IMR-90 (cell line): ENCODE data around the gene TEX44. TPM values are rescaled to one million over a fixed set of nuclear protein-coding genes. Genes with fewer than 3 reads are reported as not detected.

Source experiments
- ATAC-seq: fragments of 200-7000 bp; cut with Tn5 transposase; 2 replicates; pipeline ENCODE4 v1.9.1; 2020; ENCODE audit warnings: low read depth, mild to moderate bottlenecking, moderate library complexity
- BruUV-seq: library from RNA; stranded (reverse); fragments of 400-500 nt; replicated peaks from 2 replicates; lab custom pipeline; 2021; lab: Mats Ljungman, UMichigan
- CTCF ChIA-PET: fragments of 300-600 bp; formaldehyde crosslinking; extraction: SDS; loops from one replicate; lab custom pipeline; 2021; ENCODE audit warnings: antibody characterized with exemption; lab: Yijun Ruan, JAX
- POLR2A ChIA-PET: fragments of 300-600 bp; sonication (Branson Sonifier 250); formaldehyde crosslinking; loops from one replicate; lab custom pipeline; 2022; ENCODE audit warnings: antibody characterized with exemption; ENCODE audit not compliant: unreplicated experiment; lab: Charles Lee
- DNase-seq: peaks from one replicate; pipeline ENCODE4 v3.0.0; 2013
- H2AFZ ChIP-seq: replicated peaks from 2 replicates; pipeline ENCODE3; 2013; ENCODE audit warnings: low read length, mild to moderate bottlenecking; ENCODE audit not compliant: poor library complexity
- H2AK5ac ChIP-seq: 2 replicates; pipeline ENCODE4 v1.6.1; 2013; ENCODE audit warnings: low read depth, low read length, inconsistent platforms
- H2AK9ac ChIP-seq: replicated peaks from 2 replicates; pipeline ENCODE3; 2013; ENCODE audit warnings: mild to moderate bottlenecking, low read depth, low read length, moderate library complexity; ENCODE audit not compliant: poor library complexity
- H2BK120ac ChIP-seq: 2 replicates; pipeline ENCODE4 v1.6.1; 2013; ENCODE audit warnings: low read depth, low read length, inconsistent platforms
- H2BK15ac ChIP-seq: 3 replicates; pipeline ENCODE4 v1.6.1; 2013; ENCODE audit warnings: low read depth, low read length, inconsistent platforms
- H2BK20ac ChIP-seq: 2 replicates; pipeline ENCODE4 v1.6.1; 2013; ENCODE audit warnings: low read depth, mild to moderate bottlenecking, inconsistent platforms, low read length, moderate library complexity
- H2BK5ac ChIP-seq: 2 replicates; pipeline ENCODE4 v1.6.1; 2013; ENCODE audit warnings: mild to moderate bottlenecking, low read depth, low read length, inconsistent platforms; ENCODE audit not compliant: poor library complexity, severe bottlenecking
- H3K14ac ChIP-seq: replicated peaks from 2 replicates; pipeline ENCODE4 v1.6.1; 2013; ENCODE audit warnings: low read depth, low read length, inconsistent platforms
- H3K18ac ChIP-seq: 2 replicates; pipeline ENCODE4 v1.6.1; 2013; ENCODE audit warnings: low read depth, low read length, control low read depth
- H3K23ac ChIP-seq: 2 replicates; pipeline ENCODE4 v1.6.1; 2013; ENCODE audit warnings: low read depth, low read length, inconsistent platforms
- H3K27ac ChIP-seq: 2 replicates; pipeline ENCODE4 v1.5.1; 2013; ENCODE audit warnings: mild to moderate bottlenecking, control low read depth, low read length; ENCODE audit not compliant: insufficient read depth
- H3K27me3 ChIP-seq: 2 replicates; pipeline ENCODE4 v1.6.1; 2013; ENCODE audit warnings: low read length; ENCODE audit not compliant: control insufficient read depth, insufficient read depth
- H3K36me3 ChIP-seq: 2 replicates; pipeline ENCODE4 v1.6.1; 2013; ENCODE audit warnings: low read length, mixed read lengths; ENCODE audit not compliant: control insufficient read depth, insufficient read depth
- H3K4ac ChIP-seq: 2 replicates; pipeline ENCODE4 v1.6.1; 2013; ENCODE audit warnings: low read depth, low read length, inconsistent platforms
- H3K4me1 ChIP-seq: 2 replicates; pipeline ENCODE4 v1.6.1; 2013; ENCODE audit warnings: low read length, mixed read lengths; ENCODE audit not compliant: control insufficient read depth, insufficient read depth
- H3K4me2 ChIP-seq: 2 replicates; pipeline ENCODE4 v1.6.1; 2013; ENCODE audit warnings: low read depth, mild to moderate bottlenecking, control low read depth, low read length, moderate library complexity
- H3K4me3 ChIP-seq: 2 replicates; pipeline ENCODE4 v1.5.1; 2013; ENCODE audit warnings: low read depth, mild to moderate bottlenecking, control low read depth, low read length, moderate library complexity; ENCODE audit not compliant: insufficient read depth
- H3K56ac ChIP-seq: 2 replicates; pipeline ENCODE4 v1.6.1; 2013; ENCODE audit warnings: low read length, inconsistent platforms; ENCODE audit not compliant: insufficient read depth; ENCODE audit errors: extremely low read depth
- H3K79me1 ChIP-seq, 2 experiments: 2 replicates each; pipeline ENCODE4 v1.6.1; 2013; ENCODE audit warnings: low read length in 2 of 2, inconsistent platforms in 1 of 2, low read depth in 1 of 2
- H3K9ac ChIP-seq: 2 replicates; pipeline ENCODE4 v1.6.1; 2013; ENCODE audit warnings: low read depth, low read length, control low read depth
- H3K9me1 ChIP-seq: 2 replicates; pipeline ENCODE4 v1.6.1; 2013; ENCODE audit warnings: low read length, inconsistent platforms; ENCODE audit not compliant: insufficient read depth
- H3K9me3 ChIP-seq: 2 replicates; pipeline ENCODE4 v1.6.1; 2013; ENCODE audit warnings: low read length; ENCODE audit not compliant: control insufficient read depth, insufficient read depth
- H4K20me1 ChIP-seq: 2 replicates; pipeline ENCODE4 v1.6.1; 2013; ENCODE audit warnings: low read length, inconsistent platforms; ENCODE audit not compliant: insufficient read depth
- H4K5ac ChIP-seq: 2 replicates; pipeline ENCODE4 v1.6.1; 2013; ENCODE audit warnings: mild to moderate bottlenecking, low read depth, low read length, control low read depth
- H4K8ac ChIP-seq, 2 experiments: 2 replicates each; pipeline ENCODE4 v1.6.1; 2013; ENCODE audit warnings: low read depth in 2 of 2, low read length in 2 of 2, control low read depth in 1 of 2, inconsistent platforms in 1 of 2
- H4K91ac ChIP-seq: 2 replicates; pipeline ENCODE4 v1.6.1; 2013; ENCODE audit warnings: low read depth, low read length, inconsistent platforms; ENCODE audit not compliant: insufficient read depth
- BHLHE40 ChIP-seq: fragments of 150-350 bp; IDR thresholded peaks from 2 replicates; pipeline ENCODE4 v1.6.1; 2016; ENCODE audit warnings: mild to moderate bottlenecking, low read depth, low read length
- CEBPB ChIP-seq: IDR thresholded peaks from 2 replicates; pipeline ENCODE4 v1.6.1; 2012; ENCODE audit warnings: low read depth, low read length, improper control_type of control experiment
- CHD1 ChIP-seq: IDR thresholded peaks from 2 replicates; pipeline ENCODE4 v1.6.1; 2012; ENCODE audit warnings: low read depth, low read length, improper control_type of control experiment
- CTCF ChIP-seq: conservative IDR thresholded peaks from 2 replicates; pipeline ENCODE4 v1.5.1; 2012; ENCODE audit warnings: mild to moderate bottlenecking, low read depth, low read length, improper control_type of control experiment
- MAZ ChIP-seq: IDR thresholded peaks from 2 replicates; pipeline ENCODE4 v1.6.1; 2012; ENCODE audit warnings: low read depth, mild to moderate bottlenecking, low read length, improper control_type of control experiment, moderate library complexity, borderline replicate concordance
- MXI1 ChIP-seq: IDR thresholded peaks from 2 replicates; pipeline ENCODE4 v1.6.1; 2012; ENCODE audit warnings: low read depth, mild to moderate bottlenecking, low read length, moderate library complexity, borderline replicate concordance
- NFE2L2 ChIP-seq: fragments of 150-350 bp; IDR thresholded peaks from 2 replicates; pipeline ENCODE4 v1.6.1; 2016; ENCODE audit warnings: low read depth, mild to moderate bottlenecking, low read length
- POLR2A ChIP-seq: IDR thresholded peaks from 2 replicates; pipeline ENCODE4 v1.6.1; 2012; ENCODE audit warnings: mild to moderate bottlenecking, low read depth, low read length
- RAD21 ChIP-seq: IDR thresholded peaks from 2 replicates; pipeline ENCODE4 v1.6.1; 2012; ENCODE audit warnings: low read length, improper control_type of control experiment
- RCOR1 ChIP-seq: IDR thresholded peaks from 2 replicates; pipeline ENCODE4 v1.6.1; 2012; ENCODE audit warnings: mild to moderate bottlenecking, low read length, improper control_type of control experiment; ENCODE audit not compliant: insufficient replicate concordance
- RFX5 ChIP-seq: IDR thresholded peaks from 2 replicates; pipeline ENCODE4 v1.8.0; 2012; ENCODE audit warnings: low read depth, mild to moderate bottlenecking, low read length, moderate library complexity
- SMC3 ChIP-seq: fragments of 150-350 bp; IDR thresholded peaks from 2 replicates; pipeline ENCODE4 v1.6.1; 2016; ENCODE audit warnings: low read depth, mild to moderate bottlenecking, antibody characterized with exemption, low read length, moderate library complexity
- USF2 ChIP-seq: fragments of 150-350 bp; IDR thresholded peaks from 2 replicates; pipeline ENCODE4 v1.6.1; 2017; ENCODE audit warnings: mild to moderate bottlenecking, antibody characterized with exemption, low read length, low read depth
- WGBS, 2 experiments: methylation state at CpG; one replicate each; pipeline versions ENCODE4 v1.1.5 to v1.1.7; 2013; ENCODE audit warnings: missing lambda C conversion rate in 2 of 2; ENCODE audit not compliant: insufficient read length in 1 of 2; ENCODE audit errors: extremely low coverage in 2 of 2; 5-methylcytosine and 5-hydroxymethylcytosine counted together
- dilution Hi-C: fragments of 300-500 bp; cut with HindIII; formaldehyde crosslinking; loops from one replicate; pipeline ENCODE4 v1.14.3; 2018; ENCODE audit warnings: low sequenced_read_pairs; ENCODE audit not compliant: unreplicated experiment
- in situ Hi-C: fragments of 300-500 bp; cut with MboI; formaldehyde crosslinking; loops from 3 replicates; pipeline ENCODE4 v1.14.3; 2019; ENCODE audit warnings: low sequenced_read_pairs, inconsistent platforms, mixed read lengths
- intact Hi-C: fragments of 100-400 bp; cut with micrococcal nuclease; formaldehyde crosslinking; loops from 2 replicates; pipeline ENCODE4 v1.10.0; 2022
- polyA plus RNA-seq, 3 experiments: library from polyadenylated mRNA; depleted of rRNA; stranded (reverse); fragments of >200 nt; gene quantifications; 2 replicates each; pipeline ENCODE4 v1.2.3, GENCODE V29; 2012; ENCODE audit warnings: low replicate concordance in 1 of 3
- total RNA-seq: library from RNA; depleted of rRNA; stranded (reverse); fragments of >200 nt; gene quantifications from 2 replicates; pipeline ENCODE4 v1.2.3, GENCODE V29; 2012

TEX44 gene
- total and polyA plus RNA-seq, 2 of the 4 experiments (the other 2 are of a cell fraction): not detected

- WGBS, 2 experiments: 27% methylated on average over 3 of the region's 13 CpGs; no CpG with 5 or more reads in 1 of the 2 experiments
- in situ Hi-C loops (no loop called here), dilution Hi-C loops (no loop called here), intact Hi-C loops (no loop called here)
- peaks cover 7% of the 10 kb centered on the region; the same call in 1 of the 2 replicates for H3K9me1 ChIP-seq
- CTCF ChIA-PET: interaction anchor here (1.4 kb wide), 1 partner anchor 97 kb away, joined by 4 read pairs; no protein-coding TSS in a partner anchor
- H4K91ac ChIP-seq: no peak overlapping the region; the same call in 1 of the 2 replicates
- no peaks in the 10 kb centered on the region for H3K9me3 ChIP-seq
- no peak overlapping the region for H2BK15ac ChIP-seq
- no peak overlapping the region for H3K4me2 ChIP-seq
- no peak for TF ChIP-seq MXI1
- TF ChIP-seq RAD21: no peak
- no peak for TF ChIP-seq NFE2L2
- TF ChIP-seq CHD1: no peak
- no peak for TF ChIP-seq MAZ
- TF ChIP-seq SMC3: no peak
- no peak for TF ChIP-seq POLR2A
- no peak for TF ChIP-seq CTCF
- TF ChIP-seq CEBPB: no peak
- no peak for TF ChIP-seq RFX5
- TF ChIP-seq BHLHE40: no peak
- TF ChIP-seq USF2: no peak
- no peak for TF ChIP-seq RCOR1
- no peak overlapping the region for H3K27ac ChIP-seq
- H3K27me3 ChIP-seq: no peaks in the 10 kb centered on the region
- 0 out of 2 replicates have a peak overlapping the region, but pooled peaks have one; percentile 42 for H2BK20ac ChIP-seq
- DNase-seq (peak; percentile 31), ATAC-seq (no peak)
- H2BK5ac ChIP-seq: no peak overlapping the region
- no peak overlapping the region for H3K18ac ChIP-seq
- H2AK9ac ChIP-seq: no peak overlapping the region
- POLR2A ChIA-PET: no interaction called here
- BruUV-seq: no TSS peak
- H4K20me1 ChIP-seq: no peaks in the 10 kb centered on the region
- 0 out of 2 replicates have a peak overlapping the region, but pooled peaks have one; percentile 29 for H3K14ac ChIP-seq
- H2AK5ac ChIP-seq: no peak overlapping the region
- H2AFZ ChIP-seq: peak overlapping the region; percentile 69
- no peaks in the 10 kb centered on the region; a peak in 1 of 4 replicates for H3K79me1 ChIP-seq
- H3K56ac ChIP-seq: no peak overlapping the region
- H3K4ac ChIP-seq: no peak overlapping the region; the same call in none of the 2 replicates
- no peaks in the 10 kb centered on the region for H3K36me3 ChIP-seq
- no peak overlapping the region for H4K5ac ChIP-seq
- H4K8ac ChIP-seq: peak overlapping the region in 1 of 2 experiments; percentile 1; a peak in 1 of 4 replicates
- 0 out of 2 replicates have a peak overlapping the region, but pooled peaks have one; percentile 69 for H3K23ac ChIP-seq
- peaks cover 18% of the 10 kb centered on the region for H3K4me1 ChIP-seq
- 0 out of 2 replicates have a peak overlapping the region, but pooled peaks have one; percentile 5 for H2BK120ac ChIP-seq
- no peak overlapping the region for H3K9ac ChIP-seq
- no peak overlapping the region for H3K4me3 ChIP-seq
Measured at GRCh38 chr2:231617059-231617926, 24.6 kb downstream of the TEX44 start.
